NOMO-1 (cell line): ENCODE data around the gene GHRH.
A peak's percentile ranks its signal among the peaks of the same experiment; 100 is the strongest.

Source experiments
- DNase-seq, 2 experiments: peaks; one replicate each; lab custom pipeline; 2025; ENCODE audit not compliant: unreplicated experiment in 2 of 2; lab: John Stamatoyannopoulos, UW

Gene GHRH

DNA sequence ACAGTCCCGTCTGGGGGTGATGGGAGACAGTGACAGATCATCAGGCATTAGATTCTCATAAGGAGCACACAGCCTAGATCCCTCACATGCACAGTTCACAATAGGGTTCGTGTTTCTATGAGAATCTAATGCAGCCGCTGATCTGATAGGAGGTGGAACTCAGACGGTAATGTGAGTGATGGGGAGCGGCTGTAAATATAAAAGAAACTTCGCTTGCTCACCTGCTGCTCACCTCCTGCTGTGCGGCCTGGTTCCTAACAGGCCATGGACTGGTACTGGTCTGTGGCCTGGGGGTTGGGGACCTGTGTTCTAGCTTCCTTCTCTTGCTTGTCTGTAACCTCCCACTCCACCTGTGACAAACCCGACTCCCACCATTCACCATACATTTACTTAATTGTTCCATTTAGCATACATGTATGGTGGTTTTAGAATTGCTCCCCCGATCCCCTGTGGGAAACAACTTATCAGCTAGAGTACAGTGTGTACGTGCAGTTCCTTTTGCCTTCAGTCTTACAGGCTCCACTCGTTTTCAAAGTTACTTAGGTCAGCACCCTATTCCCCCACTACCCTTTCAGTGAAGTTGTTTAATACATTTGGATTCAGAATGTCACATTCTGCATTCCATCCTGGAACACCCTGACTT, 31.8 kb upstream of the GHRH start:
- DNase-seq: no peak

DNA sequence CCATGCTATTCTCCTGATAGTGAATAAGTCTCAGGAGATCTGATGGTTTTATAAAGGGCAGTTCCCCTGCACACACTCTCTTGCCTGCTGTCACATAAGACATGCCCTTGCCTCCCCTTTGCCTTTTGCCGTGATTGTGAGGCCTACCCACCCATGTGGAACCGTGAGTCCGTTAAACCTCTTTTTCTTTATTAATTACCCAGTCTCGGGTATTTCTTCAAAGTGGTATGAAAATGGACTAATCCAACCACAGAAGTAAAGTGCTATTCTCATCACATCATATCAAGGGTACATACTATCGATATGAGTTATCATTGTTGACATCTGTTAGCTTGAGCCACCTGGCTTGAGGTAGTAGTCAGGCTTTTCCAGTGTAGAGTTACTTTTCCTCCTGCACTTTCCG, 30.1 kb upstream of the GHRH start:
- DNase-seq: no peak

DNA sequence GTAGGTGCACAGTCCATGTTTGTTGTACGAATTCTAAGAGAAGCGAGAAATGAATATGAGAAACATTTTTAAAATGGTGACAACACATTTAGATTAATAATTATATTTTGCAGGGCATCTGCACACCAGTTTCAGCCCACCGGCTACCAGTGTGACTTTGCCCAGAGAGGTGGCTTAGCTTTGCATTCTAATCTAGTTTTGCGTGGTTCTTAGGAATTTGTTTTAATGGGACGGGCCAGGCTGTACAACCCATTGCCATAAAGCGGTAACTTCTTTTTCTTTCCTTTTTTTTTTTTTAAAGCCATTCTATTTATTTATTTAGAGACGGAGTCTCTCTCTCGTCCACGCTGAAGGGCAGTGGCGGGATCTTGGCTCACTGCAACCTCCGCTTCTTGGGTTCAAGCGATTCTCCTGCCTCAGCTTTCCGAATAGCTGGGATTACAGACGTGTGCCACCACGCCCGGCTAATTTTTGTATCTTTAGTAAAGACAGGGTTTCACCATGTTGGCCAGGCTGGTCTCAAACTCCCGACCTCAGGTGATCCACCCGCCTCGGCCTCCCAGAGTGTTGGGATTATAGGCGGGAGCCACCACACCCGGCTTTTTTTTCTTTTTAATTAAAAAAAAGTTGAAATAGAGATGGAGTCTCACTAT, 28.7 kb upstream of the GHRH start:
- no peak for DNase-seq

DNA sequence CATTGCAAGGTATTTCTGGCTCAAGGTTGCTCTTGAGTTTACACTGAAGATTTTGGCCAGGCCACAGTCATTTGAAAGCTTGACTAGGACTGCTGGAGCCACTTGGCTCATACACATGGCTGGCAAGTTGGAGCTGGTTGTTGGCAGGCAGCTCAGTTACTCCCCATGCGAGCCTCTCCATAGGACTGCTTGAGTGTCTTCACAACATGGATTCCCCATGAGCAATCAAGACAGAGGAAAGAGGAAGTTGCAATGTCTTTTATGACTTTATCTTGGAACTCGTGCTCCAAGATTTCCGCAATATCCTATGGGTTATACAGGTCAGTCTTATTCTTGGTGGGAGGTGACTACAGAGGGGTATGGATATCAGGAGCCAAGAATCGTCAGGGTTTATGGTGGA, 26.5 kb upstream of the GHRH start:
- peak; percentile 10 to 31 for DNase-seq

DNA sequence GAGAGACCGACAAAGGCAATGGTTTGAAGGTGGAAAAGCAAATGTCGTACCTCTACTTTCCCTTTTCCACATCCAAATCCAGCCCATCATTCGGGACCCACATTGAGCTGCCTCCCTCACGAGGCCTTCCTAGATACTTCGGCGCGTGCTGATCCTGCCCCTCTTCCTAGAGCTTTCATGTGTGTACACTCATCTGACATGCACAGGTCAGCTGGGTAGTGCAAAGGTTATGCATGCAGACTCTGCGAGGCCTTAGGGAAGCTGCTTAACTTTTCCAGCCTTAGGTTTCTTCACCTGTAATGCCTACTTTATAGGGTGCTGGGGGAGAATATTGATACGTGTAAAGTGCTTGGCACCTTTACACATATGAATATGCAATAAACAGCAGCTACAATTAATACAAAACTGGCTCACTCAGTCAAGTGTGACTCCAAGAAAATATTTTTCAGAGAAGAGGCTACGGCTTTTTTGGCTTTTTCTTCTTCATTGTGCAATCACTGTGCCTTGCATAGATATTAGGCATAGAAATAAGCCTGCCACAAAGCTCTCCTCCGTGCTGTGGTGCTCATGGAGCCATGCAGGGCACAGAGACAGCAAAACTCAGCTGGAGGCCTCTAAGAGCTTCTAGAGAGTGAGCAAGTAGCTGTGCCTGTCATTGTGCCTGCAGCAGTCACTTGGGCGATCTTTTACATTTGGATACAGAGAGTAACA, 24.2 kb upstream of the GHRH start:
- DNase-seq: no peak

DNA sequence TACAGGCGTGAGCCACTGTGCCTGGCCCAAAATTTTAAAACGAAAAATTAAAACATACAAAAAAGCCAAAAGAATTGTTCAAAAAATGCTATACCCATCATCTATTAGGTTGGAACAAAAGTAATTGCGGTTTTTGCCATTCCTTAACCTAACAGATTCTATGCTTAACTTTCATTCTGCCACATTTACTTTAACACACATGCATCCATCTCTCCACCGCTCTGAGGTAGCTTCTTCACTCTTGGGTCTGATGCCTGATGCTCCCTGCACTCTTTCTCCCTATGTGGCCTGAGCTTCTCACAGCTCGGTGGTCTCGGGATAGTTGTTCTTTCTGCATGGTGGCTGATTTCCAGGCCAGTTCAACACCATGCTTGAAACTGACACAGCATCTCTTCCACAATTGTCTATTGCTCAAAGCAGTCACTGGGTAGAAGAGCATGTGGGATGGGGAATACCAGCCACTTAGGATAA, 23.1 kb upstream of the GHRH start:
- DNase-seq: no peak

DNA sequence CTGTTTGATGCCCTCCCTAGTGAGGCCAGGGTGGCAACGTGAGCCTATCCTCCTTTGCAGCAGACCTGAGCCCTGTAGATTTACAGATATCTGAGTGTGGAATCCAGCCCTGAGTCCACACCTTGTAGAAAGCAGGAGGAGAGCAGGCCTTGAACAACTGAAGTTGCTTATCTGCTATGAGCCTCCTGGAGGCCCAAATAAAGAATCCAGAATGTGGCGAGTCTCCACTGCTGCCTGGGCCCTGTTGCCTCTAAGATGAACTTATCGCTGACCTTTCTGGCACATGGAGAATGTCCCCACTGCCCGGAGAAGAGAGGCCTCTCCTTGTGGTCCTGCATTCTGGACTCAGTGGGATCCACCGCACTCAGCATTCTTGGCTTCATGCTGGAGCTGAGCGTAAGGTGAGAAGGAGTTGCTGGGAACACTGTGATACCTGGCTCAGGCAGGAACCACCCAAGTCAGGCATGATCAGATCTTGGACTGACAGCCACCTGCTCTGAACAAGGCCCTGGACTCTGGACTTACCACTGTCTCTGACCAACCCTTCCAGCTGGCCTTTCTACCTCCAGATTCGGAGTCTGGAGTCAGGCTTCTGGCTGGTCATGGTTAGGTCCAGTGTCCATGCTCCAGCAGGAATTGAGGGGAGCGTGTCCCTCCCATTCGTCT, 22.0 kb upstream of the GHRH start:
- DNase-seq: no peak

DNA sequence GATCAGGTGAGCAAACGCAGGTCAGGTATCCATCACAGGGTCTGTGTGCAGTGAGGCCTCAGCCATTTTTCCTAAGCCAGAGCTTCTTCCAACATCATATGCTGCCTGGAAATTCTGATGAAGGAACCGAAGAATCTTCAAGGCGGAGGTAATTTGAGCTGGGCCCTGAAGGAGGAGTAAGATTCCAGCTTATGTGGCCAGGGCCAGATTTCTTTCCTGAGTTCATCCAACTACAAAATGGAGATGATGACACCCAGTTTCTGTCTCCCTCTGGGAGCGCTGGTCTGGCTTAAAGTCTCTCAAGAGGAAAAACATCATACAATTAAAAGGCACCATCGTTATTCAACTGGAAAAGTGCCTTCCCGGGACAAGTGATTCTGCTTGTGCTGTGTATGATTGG, 20.9 kb upstream of the GHRH start:
- DNase-seq: no peak

DNA sequence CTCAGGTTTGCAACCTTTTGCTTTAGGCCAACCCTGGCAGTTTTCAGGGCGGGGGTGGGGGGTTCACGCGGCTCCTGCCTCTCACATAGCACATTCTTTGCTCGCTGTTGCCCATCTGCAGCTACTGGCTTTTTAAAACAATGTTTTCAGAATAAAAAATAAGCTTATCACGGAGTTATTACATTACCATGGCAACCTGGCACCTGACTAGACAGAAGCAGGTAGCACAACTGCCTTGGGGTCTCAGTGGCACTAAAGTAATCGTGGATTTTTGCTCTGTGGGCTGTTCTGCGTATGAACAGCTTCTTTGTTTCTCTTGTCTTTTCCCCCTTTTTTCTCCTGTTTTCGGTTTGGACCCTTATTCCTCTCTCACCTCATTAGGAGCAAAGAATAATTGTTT, 18.8 kb upstream of the GHRH start:
- DNase-seq: no peak

DNA sequence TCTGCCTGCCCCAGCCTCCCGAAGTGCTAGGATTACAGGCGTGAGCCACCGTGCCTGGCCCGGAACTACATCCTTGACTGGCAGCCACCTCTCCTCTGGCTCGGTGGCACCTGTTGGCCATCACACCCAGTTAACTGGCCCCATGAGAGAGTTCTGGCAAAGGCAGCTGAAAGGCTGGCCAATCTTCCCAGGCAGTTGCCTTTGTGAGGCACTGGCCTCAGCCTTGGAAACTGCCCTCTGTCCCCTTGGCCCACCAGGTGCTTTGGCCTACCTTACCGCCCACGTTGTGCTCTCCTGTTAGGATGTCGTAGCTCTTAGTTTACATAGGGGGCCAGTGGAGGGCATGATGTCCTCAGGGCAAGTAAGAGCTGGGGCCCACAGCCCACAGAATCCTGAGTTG, 18.2 kb upstream of the GHRH start:
- no peak for DNase-seq

DNA sequence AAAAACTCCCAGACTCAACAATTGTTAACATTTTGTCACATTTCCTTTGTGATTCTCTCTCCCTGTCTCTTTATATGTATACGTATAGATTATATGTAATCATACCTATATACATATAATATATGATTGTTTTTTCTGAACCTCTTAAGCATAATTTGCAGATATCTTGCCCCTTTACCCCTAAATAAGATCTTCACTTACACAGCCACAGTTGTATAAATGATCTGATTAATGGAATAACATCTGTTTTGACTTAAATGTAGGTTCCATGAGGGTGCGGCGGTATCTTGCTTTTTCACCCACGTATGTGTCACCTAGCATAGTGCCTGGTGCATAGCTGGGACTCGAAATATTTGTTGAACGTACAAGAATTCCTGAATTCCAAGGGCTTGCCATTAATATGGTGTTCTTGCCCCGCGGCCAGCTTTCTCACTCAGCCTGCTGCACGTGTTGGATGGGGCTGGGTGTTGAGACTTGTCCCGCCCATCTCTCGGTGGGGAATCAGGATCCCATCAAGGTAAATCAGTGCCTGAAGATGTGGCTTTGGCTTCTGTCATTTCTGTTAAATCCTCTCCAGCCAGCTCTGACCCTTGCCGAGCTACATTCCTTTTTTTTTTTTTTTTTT, 17.5 kb upstream of the GHRH start:
- no peak for DNase-seq

DNA sequence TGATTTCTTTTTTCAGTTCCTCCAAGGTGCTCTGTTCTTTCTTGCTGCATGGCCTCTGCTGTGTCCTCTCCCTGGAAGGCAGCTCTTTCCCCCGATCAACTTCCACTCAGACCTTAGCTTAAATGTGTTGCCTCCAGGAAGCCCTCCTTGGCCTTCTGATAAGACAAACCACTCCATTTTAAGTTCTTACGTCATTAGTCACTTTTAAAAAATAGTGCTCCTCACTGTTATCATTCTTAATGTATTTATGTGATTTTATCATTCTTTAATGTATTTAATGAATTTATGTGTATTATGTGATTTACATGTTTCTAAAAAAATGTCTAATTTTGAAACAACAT, 15.6 kb upstream of the GHRH start:
- DNase-seq: no peak

DNA sequence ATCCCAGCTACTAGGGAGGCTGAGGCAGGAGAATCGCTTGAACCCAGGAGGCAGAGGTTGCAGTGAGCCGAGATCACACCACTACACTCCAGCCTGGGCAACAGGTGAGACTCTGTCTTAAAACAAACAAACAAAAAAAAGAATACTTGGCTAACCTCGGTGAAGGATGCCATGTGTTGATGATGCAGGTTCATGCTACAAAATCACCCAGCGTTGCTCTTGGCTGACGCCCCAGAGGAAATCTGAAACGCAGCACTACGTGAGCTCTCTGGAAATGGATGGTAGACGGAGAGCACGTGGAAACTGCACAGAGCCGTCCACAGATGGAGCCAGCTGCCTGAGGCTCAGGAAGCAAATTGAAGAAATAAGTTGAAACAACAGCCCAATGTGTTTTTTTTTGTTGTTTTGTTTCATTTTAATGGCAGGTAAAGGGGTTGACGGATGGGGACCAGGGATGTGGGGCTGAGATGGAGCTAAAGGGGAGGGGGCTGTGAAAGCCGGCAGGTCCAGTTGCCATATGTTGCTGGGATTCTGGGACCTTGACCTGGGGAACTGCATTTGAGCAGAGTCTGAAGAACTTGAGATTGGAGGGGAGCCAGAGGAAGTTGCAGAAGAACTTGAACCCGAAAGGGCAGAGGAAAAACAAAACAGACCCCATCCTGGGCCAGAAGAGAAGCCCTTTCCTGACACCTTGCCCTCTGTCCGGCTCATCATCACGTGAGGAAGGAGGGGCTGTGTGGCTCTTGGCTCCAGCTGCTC, 15.1 kb upstream of the GHRH start:
- DNase-seq: peak; percentile 29 to 41

DNA sequence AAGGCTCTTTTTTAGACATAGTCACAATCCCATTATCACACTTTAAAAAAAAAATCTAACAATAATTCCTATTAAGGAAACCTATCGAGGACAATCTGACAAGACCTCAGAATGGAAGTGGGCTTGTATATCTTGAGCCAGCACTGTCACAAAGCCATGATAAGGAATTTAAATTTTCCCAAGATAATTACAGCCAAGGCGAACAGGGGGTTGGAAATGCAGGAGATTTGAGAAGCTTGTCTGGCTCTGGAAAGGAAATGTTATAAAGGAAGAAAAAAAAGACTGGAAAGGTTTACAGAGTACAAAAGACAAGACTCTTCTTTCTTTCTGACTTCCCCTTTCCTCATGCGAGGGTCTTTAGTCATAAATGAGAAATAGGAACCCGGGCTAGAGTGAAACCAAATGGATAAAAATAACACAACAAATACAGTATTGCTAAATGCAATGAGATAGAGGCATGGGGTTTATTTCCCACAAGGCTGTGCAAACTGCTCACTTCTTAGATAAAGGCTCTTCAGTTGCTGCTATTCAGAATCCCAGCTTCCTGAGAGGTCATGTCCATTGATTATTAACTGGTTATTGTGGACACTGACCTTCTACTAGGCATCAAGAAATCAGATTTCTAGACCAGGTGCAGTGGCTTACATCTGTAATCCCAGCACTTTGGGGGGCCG, 13.4 kb upstream of the GHRH start:
- DNase-seq: peak; percentile 66 to 95

DNA sequence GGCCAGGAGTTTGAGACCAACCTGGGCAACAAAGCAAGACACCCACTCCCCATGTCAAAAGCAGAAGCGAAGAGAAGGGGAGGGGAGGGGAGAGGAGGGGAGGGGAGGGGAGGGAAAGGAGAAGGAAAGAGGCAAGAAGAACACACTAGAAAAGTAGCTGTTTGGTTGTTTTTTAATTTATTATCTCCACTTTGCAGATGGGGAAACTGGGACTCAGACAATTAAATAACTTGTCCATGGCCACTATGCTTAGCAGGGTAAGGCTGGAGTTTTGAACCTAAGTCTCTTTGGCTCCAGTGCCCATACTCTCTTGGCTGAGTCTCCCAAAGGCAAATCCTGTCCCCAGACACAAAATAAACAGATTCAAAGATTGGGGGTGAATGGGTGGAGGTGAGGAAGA, 12.4 kb upstream of the GHRH start:
- no peak for DNase-seq

DNA sequence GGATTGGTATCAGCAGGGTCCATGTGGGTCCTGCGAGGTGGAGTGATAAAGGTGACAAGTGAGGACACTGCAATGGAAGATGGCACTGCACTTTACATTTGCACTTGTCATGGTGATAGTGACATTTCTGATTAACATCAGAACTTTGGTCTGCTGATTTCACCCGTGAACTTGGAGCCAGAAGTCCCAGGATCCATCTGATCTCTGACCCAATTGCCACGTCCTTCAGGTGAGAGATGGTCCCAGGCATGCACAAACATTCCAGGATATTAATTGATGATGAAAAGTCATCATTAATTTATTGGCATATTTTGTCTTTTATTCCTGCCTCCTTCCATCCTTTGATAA, 9.8 kb upstream of the GHRH start:
- no peak for DNase-seq

DNA sequence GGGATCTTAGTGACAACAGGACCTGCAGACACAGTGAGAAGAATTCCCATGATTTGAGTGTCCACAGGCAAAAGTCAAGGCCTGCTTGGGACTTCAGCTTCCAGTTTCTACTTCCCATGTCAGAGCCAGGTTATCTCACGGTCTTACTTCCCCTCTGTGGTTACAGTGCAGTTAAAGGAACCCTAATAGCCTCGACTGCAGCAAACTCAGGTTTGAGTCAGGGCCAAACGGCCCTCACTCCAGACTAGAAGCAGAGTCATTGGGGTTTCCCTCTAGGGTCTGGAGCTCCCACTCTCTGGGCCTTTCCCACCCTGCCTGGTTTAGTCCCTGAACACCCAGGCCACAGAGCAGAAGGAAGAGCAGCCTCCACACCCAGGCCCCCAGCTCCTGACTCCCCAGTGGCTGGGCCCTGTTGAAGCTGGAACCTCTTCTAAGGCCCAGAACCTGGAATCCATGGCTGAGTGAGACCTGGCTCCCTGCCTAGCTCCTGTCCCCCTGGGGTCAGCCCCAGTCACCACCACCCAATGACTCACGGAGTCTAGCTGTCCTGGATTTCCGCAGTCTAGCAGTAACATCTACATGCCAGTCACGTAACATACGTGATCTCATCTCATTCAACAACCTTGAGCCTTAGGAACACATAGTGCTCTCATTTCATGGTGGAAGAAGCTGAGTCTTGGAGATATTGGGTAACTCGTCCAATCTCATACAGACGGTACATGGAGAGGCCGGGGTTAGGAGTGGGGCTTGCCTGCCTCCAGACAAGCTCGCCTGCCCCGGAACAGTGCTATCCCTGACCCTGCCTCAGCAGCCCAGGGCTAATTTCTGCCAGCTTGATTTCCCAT, 9.2 kb upstream of the GHRH start:
- DNase-seq: peak; percentile 74 to 96

DNA sequence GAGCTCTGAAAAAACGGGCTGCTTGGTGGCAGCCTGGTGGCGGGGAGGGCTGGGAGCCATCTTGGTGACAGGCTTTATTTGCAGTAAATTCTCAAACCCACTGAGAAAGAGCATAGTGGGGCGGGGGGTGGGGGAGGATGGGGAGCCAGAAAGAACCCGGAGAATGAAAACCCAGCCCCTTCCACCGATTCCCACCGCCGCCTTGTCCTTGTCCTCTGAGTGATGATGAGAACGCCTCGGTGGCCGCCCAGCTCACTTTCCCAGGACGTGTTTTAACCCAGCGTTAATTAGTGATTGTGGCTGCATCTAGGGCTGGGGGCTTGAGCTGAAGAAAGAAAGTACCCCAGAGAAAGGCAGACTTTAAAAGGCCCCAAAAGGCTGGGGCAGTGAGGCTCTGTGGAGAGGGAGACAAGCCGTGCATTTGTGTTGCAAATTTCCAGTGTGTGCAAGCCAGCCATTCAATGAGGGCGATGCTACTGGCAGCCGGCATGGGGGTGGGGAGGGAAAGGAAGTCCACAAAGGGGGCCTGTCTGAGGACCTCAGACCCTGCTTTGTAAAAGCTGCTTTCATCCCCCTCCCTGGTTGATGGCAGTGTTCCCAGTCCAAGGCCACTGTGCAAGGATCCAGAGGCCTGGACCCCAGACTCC, 6.2 kb upstream of the GHRH start:
- no peak for DNase-seq
